Endothelial cell of hepatic sinusoid (primary cell): Measurements from ENCODE around the gene HDAC7.
"Not testable (repeated sequence)": the region's sequence is repeated elsewhere in the genome, so short reads cannot be mapped to it uniquely, and the experiment has no call there.

ENCODE experiments used
- in situ Hi-C: cut with HindIII; loops from 2 replicates; pipeline ENCODE4 v1.10.0; 2017; ENCODE audit warnings: low sequenced_read_pairs

The HDAC7 gene

DNA sequence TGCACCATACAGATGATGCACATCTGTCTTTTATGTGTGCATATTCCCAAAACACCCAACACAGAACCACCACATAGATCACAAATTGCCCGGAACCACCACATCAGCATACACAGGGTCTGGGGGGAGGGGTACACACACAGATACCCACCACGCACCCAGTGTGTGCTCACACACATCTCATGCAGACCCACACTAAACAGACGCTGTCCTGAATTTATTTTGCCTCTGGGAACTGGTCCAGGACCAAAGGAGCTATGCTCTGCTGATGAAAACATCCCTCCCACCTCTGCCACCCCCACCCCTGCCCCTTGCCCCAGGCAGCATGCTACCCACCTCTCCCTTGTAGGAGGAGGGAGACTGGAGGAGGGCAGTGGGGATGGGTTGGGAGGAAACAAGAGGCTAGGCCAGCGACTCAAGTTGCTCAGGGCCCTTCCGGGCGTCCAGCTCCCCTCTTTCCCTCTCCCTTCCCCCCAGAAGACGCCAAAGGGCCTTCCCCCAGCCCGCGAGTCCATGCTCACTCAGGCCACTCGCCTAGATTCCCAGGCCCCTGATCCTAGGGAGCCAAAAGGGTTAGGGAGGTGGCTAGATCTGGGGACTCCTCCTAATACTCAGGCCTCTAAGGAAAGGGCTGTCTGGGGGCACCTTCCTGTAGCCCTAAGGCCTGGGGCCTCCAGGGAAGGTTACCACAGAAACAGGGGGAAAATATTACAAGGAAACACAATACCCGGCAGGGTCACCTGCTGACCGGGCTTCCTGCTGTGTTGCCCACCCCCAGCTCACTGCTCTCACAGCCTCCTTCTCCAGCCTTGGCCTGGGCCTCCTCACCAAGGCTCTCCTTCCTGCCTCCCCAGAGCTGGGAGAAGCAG lies 3.1 kb downstream of the HDAC7 start:
- in situ Hi-C loops, result loop anchor here (5.0 kb wide), 1 partner anchor 94 kb away; no protein-coding TSS in a partner anchor

DNA sequence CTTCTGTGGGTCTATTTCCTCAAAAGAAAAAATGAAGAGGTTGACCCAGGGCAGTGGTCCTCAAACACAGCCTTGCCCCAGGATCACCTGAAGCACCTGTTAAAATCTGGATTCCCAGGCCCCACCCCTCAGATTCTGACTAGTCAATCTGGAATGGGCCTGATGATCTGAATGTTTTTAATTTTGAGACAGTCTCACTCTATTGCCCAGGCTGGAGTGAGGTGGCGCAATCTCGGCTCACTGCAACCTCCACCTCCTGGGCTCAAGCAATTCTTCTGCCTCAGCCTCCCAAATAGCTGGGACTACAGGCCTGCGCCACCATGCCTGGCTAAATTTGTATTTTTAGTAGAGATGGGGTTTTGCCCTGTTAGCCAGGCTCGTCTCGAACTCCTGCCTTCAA lies 4.3 kb downstream of the HDAC7 start:
- in situ Hi-C loops, result loop anchor here (5.0 kb wide), 1 partner anchor 93 kb away; no protein-coding TSS in a partner anchor

DNA sequence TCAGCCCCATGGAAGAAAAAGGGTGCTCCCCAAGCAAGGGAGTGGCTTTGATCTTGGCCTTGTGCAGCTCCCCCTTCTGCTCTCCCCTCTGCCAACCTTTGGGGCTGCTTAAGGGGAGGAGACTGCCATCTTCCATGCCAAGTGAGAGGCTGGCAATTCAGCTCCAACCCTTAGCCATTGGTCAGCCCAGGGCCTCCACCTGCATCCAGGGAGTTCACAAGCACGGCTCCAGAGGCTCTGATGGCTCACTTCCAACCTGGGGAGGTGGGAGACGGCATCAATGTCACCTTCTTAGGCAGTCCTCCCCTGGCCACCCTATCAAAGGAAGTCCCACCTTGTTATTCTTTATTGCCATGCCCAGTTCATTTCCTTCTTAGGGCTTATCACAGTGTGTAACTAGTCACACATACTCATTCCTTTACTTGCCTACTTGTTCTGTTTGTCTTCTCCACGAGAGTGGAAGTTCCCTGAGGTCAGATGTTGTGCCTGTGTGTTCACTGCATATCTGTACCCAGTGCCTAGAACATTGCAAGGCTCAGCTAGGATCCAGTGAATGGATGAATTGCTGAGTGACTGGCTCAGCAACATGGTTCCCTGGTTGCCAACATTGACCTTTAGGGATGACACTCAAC lies 5.0 kb downstream of the HDAC7 start:
- in situ Hi-C loops, result loop anchor here (5.0 kb wide), 1 partner anchor 92 kb away; no protein-coding TSS in a partner anchor

DNA sequence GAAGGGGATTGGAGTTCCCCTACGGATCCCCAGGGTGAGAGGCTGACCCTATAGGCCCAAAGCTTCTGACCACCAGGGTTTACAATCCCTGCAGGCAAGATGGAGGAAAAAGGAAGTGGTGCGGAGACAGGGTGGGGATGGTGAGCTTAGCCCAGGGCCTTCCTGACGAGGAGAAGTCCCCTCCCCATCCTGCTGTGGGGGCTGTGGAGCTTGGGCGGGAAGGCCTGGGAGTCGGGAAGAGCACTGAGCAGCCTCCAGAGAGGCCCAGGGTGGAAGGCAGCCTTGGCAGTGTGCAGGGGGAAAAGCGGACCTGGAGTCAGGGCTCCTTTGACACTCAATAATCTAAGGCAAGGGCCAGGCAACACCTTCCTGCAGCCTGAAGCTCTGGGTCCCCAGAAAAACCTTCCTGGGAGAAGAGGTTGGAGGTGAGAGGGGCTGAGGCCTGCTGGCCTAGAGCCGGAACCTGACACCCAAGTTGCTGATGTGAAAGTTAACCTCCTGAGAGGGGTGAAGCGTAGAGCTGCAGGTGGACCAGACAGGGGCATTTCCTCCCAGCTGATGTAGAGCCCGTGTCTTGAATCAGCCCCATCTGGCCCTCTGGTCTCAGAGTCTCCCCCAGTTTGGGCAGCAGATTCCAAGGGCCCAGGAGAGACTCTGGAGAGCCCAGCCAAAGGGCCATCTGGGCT lies 6.0 kb downstream of the HDAC7 start:
- in situ Hi-C loops, result no loop called here

DNA sequence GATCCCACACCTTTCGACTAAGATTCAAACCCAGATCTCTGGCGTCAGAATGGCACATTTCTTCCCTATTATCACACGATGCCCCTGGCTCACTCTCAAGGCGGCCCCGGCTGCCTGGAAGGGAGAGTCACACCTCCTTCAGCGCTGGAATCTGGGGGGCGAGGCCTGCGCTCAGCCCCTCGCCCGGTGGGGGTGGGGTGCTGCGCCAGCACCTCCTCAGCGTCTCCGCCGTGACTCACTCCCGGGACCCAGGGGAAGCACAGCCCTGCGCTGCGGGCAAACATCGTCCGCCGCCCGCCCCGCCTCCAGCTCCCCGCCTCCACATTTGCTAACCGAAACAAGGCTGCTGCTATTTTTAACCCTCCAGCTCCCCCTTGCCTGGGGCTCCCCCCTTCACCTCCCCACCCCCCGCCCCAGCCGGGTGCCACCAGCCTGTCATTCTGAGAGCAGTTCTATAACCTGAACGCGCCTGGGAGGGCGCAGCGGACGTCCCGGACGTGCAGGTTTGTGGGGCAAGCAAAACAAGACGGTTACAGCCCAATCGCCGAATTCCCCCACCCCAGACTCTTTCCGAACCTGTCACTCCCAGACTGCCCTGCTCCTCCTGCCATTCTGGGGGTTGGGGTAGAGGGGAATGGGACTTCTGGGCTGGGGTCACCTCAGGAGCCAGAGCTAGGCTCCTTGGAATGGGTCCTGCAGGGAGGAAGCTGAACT lies 6.7 kb downstream of the HDAC7 start:
- in situ Hi-C loops, result no loop called here

DNA sequence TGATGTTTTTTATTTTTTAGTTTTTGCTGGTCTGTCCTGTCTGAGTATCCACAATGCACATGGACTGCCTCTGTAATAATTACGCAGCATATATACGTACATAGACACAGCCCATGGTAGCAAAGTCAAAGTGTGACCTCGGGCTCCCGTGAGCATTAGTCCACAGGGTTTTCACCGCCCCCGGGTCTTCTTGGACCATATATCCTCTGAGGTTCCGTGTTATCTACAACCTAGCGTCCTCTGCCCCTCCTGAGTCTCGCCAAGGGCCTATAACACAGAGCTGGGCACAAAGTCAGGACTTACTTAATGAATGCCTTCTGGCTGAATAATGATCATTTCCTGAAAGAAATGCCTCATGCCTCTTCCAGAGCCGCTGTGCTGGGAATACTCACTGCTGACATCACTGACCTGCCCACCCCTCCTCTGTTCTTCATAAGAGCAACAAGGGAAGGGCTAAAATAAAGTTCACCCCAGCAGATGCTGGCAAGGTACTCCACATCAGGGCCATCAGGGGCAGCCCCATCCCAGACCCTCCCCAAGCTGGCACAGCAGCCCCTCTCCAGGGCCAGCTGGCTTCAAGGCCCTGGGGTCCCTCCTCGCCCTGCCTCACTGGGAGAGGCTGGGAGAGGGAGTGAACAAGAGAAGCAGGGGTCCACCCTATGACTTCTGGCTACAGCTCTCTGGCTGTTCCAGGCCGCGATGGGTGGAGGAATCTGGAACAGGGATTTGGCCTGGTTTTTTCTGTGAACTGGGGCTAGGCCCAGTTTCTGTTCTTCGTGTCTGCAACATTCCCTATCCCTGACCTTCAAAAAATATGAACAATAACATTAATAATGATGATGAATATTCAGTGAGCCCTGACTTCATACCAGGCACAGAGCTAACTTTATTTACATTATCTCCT lies 7.9 kb downstream of the HDAC7 start:
- in situ Hi-C loops, result no loop called here

DNA sequence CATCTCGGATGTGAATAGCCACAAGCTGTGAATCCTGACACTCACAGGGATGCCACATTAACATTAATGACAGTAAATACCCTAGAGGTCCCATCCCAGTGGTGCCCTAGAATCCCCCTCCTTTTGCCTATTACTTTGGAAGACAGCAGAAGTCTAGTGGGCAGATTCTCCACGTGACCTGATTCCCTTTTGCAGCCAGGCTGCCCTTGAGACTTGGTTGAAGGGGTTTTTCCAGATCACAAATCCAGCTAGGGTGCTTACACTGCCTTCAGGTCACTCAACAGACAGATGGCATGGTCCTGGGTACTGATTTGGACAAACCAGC lies 8.7 kb downstream of the HDAC7 start:
- in situ Hi-C loops, result no loop called here

DNA sequence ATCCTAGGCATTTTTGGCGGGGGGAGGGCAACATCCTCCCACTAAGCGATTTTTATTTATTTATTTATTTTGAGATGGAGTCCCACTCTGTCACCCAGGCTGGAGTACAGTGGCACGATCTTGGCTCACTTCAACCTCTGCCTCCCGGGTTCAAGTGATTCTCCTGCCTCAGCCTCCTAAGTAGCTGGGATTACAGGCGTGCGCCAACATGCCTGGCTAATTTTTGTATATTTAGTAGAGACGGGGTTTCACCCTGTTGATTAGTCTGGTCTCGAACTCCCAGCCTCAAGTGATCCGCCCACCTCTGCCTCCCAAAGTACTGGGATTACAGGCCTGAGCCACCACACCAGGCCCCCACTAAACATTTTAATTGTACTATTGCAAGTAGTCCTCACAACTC lies 10.2 kb downstream of the HDAC7 start:
- in situ Hi-C loops, result not testable (repeated sequence)

DNA sequence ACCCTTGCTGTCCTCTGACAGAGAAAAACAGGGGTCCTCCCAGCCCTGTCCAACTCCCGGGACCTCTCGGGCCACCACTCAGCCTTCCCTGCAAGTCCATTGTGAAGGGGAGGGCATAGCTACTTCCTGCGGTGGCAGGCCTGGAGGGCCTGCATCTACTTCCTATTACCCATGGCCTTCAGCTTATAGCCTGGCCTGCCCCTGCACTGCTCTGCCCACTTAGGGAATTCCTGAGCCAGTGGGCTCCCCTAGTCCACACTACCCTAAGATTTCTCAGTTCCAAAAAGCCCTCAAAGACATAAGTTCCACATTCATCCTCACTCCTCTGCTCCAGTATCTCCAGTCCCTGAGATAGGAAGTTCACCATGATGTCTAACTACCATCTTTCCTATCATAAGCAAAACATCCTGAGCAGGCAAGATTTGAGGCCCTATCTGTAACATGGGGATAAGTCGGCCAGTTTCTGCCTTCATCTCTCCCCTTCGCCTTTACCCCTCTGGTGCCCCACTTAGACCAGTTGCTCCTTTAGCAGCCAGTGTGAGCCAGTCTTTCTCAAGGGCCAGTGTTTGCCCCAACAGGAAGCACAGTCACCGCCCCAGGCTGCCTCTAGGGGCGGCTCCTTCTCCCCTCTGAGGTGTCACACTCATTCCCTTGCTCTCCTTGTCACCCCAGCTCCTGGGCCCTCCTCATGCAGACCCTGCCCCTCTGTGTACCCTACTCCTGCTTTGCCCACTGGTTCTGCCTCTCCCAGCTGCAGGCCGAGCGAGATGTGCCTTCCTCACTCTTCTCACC lies 10.9 kb downstream of the HDAC7 start:
- in situ Hi-C loops, result no loop called here

DNA sequence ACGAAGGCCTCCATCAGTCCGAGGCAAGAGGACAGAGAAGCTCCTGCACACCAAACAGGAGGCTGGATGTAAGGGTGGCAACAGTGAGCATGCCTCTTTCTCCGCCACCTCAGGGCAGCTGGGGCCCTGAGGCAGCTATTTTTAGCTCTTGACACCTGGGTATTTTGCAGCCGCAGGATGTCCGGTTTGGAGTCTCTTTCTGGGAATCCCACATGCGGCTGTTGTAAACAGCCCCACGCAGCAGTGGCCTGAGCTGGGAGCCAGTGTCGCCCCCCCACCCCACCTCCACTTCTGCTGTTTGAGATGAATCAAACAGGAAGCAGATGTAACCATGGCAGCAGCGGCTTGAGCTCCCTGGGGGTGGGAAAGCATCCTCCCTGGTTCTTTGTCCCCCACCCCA lies 11.7 kb downstream of the HDAC7 start:
- in situ Hi-C loops, result no loop called here

DNA sequence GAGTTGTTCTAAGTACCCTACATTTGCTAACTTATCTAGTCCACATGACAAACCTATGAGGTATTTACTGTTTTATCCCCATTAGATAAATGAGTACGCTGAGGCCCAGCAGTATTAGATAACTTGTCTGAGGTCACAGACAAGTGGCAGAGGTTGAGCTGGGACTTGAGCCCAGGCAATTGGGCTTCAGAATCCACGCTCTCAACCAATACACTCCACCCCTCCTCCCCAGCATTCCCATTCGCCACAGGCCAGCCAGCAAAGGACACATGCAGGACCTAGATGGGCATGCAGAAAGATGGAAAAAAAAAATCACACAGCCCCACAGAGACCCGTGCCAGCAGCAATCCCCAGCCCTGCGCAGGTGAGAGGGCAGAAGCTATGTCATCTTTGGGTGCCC lies 12.4 kb downstream of the HDAC7 start:
- in situ Hi-C loops, result no loop called here

DNA sequence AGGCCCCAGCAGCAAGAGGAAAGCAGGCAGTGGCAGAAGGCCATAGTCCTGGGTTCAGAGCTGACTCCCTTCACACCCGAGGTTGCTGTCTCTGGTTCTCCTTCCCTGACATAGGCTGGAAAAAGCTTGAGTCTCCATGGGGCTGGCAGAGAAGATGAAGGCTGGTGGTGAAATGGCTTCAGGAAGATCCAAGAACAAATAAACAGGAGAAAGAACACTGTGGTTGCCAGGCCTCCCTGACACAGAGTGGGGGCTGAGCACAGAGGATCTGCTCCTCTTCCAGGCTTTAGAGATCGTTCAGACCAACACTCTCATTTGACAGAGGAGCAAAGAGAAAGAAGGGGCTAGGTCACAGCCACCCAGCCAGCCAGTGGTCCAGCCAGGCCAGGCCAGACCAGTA lies 14.3 kb downstream of the HDAC7 start:
- in situ Hi-C loops, result no loop called here

DNA sequence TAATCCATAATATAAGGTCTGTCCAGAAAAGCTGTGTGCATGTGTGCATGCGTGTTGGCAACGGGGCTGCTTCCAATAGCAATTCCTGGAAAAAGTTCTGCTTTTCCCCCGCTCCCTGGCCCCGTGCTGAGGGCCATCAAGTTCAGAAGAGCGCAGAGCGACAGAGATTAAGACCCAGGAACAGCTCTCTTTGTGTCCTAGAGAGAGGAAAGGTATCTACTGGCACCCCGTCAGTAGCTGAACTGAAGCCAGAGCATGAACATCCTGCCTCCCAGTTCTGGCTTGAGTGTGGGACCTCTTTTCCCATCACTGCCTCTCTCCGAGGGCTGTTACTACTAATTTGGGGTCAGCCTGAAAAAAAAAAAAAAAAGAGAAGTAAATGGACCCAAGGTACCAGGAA lies 15.5 kb downstream of the HDAC7 start:
- in situ Hi-C loops, result no loop called here

DNA sequence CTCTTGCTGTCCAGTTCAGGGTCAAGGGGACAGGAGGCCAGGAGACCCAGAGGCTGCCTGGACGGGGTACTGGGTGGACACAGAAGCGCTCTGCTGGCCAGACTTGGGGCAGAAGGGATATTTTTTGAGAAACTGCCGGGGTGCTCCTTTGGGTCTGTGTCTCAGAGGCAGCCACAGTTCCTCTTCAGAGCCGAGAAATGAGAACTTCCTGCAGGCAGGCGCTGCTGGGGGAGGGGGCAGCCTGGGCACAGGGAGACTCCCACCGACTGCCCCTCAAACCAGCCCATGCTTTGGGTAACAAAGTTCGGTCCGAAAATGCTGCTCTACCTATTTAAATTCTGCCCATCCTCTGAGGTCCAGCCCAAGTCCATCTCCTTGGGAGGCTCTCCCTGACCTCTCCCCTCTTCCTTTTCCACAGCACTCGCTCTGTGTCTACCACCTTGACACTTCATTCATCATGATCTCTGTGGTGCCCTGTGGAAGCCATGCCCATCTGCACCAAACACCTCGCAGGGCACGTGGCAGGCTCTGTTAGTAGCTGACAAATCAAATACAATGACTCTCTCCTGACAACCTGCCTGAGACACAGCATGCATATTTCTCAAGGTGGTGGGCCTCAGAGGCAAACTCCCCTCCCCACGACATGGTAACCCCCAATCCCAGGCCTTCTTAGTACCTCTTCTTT lies 16.4 kb downstream of the HDAC7 start:
- in situ Hi-C loops, result no loop called here

DNA sequence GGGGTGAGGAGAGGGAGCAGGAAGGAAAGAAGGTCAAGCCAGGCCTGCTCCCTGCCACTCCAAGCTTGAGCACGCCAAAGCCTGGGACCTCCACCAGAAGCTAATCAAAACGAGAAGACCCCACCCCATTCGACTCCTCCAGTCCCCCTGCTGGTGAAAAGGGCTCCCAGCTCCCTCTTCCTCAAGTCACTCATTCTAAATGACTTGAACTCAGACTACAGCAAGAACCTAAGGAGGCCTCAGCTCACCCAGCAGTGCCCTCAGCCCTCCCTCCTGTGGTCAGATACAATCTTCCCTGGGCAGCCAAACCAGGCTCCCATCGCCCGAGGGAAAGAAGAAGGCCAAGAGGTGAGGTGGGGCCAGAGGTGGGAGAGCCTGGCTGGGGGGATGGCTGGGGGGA lies 17.4 kb downstream of the HDAC7 start:
- in situ Hi-C loops, result no loop called here

DNA sequence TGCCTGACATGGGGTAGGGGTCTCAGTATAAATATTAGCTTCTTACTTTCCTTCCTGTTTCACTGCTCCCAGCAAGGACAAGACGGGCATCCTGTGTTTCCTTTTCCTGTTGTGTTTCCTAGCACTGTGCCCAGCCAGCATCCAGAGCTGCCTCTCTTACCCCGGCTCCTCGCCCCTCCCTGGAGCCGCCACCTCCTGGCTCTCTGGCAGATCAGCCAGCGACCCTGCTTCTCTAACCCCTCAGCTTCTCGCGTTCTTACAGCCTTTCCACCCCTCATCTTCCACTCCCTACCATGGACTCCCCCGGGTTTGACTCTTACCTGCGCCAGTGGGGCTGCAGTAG lies 17.8 kb downstream of the HDAC7 start:
- in situ Hi-C loops, result no loop called here

DNA sequence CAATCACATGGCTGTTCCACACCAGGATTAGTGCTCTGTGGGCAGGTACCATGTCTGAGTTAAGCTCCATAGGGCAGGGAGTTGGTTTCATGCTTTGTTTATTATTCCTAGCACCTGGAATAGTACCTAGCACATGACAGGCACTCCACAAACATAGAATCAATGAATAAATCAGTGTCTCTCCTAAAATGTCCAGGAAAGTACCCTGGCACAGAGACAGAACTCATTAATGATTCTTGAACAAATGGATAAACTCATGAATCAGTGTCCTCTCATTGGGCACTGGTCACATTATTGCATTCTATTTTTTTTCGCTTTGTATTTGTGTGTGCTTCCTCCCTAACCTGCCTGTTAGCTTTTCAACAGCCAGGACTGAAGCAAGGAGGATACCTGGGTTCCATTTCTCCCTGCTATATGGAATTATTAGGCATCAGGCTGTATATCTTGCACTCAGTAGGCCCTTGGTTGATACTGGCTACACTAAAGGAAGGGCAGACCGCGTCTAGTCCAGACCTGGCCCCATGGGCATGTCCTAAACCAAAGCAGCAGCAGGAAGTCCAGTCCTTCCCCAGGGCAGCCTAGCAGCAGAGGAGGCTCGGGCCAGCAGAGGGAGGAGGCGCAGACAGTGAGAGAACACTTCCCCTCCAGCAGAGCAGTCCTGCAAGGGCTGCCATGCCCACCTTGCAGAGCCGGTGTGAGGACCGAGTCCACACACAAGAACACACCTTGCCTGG lies 18.4 kb downstream of the HDAC7 start:
- in situ Hi-C loops, result no loop called here

DNA sequence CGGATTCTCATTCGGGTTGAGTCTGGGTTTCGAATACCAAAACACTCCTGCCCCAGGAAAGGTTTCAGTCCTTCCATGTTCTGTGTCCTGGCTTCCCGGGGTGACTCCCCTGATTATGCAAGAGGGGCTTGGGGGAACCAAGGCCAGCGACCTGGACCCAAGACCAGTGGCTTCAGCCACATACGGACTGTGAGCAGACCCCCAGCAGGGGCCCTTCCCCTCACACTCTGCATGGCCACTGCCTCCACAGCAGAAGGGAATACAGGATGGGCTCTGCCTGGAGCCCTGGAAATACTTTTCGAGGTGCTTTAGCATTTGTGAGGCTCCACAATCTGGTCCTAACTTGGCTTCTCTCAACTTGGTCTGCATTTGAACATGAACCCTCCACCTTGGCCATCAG lies 19.1 kb downstream of the HDAC7 start:
- in situ Hi-C loops, result no loop called here
